NOMO-1 (cell line): ENCODE measurements around the gene CLPTM1.

Experiments used
- DNase-seq, 2 experiments: peaks; one replicate each; lab custom pipeline; 2025; ENCODE audit not compliant: unreplicated experiment in 2 of 2; lab: John Stamatoyannopoulos, UW

Gene CLPTM1

GRCh38 chr19:45005787-45006186 is 50.6 kb downstream of the CLPTM1 start:
- DNase-seq, result no peak

GRCh38 chr19:45008552-45008951 is 53.4 kb downstream of the CLPTM1 start:
- no peak for DNase-seq

- no peak for DNase-seq
These were observed 54.6 kb downstream of the CLPTM1 start for GRCh38 chr19:45009625-45010255.

GRCh38 chr19:45010306-45010705 is 55.1 kb downstream of the CLPTM1 start:
- DNase-seq, result no peak

GRCh38 chr19:45011959-45012358 is 56.8 kb downstream of the CLPTM1 start:
- DNase-seq, result no peak

- DNase-seq, result peak; percentile 70 to 71
These were observed 61.5 kb downstream of the CLPTM1 start for GRCh38 chr19:45016388-45017314.

- no peak for DNase-seq
These were observed 64.0 kb downstream of the CLPTM1 start for GRCh38 chr19:45019187-45019586.

GRCh38 chr19:45020071-45020470 is 64.9 kb downstream of the CLPTM1 start:
- DNase-seq, result no peak

GRCh38 chr19:45021971-45022370 is 66.8 kb downstream of the CLPTM1 start:
- no peak for DNase-seq

- no peak for DNase-seq
These were observed 67.9 kb downstream of the CLPTM1 start for GRCh38 chr19:45023048-45023447.

- no peak for DNase-seq
These were observed 70.1 kb downstream of the CLPTM1 start for GRCh38 chr19:45025264-45025663.

GRCh38 chr19:45027371-45027770 is 72.2 kb downstream of the CLPTM1 start:
- no peak for DNase-seq

GRCh38 chr19:45030825-45031224 is 75.6 kb downstream of the CLPTM1 start:
- DNase-seq, result no peak

- DNase-seq, result no peak
These were observed 77.2 kb downstream of the CLPTM1 start for GRCh38 chr19:45032421-45032820.

- no peak for DNase-seq
These were observed 80.6 kb downstream of the CLPTM1 start for GRCh38 chr19:45035755-45036154.

- DNase-seq, result no peak
These were observed 82.4 kb downstream of the CLPTM1 start for GRCh38 chr19:45037393-45038169.

- DNase-seq, result peak; percentile 83 to 90
These were observed 84.0 kb downstream of the CLPTM1 start, which contains the start of gene CLASRP for GRCh38 chr19:45038931-45039893. Gene CLASRP, plus strand, starts transcription at chr19:45039045. Its CDS starts 1,168 bp downstream, at chr19:45040213.

GRCh38 chr19:45040059-45040771 is 85.0 kb downstream of the CLPTM1 start:
- DNase-seq, result peak; percentile 74 to 83

GRCh38 chr19:45041125-45041524 is 85.9 kb downstream of the CLPTM1 start:
- peak in 1 of 2 experiments; percentile 7 for DNase-seq
